ENCODE data around the gene IL3.

The IL3 gene

GRCh38 chr5:132057498-132058255, 2.8 kb upstream of the IL3 start:
- no peak for DNase-seq

- no peak for DNase-seq
Measured at GRCh38 chr5:132058646-132059042, 1.8 kb upstream of the IL3 start.

GRCh38 chr5:132059043-132059695, 1.3 kb upstream of the IL3 start:
- no peak for DNase-seq

- DNase-seq: no peak
Measured at GRCh38 chr5:132059696-132060500, 557 bp upstream of the IL3 start.

- no peak for DNase-seq
Measured at GRCh38 chr5:132063090-132063911, 2.8 kb downstream of the IL3 start.

- no peak for DNase-seq
Measured at GRCh38 chr5:132064140-132064539, 3.7 kb downstream of the IL3 start.

GRCh38 chr5:132064738-132065331, 4.4 kb downstream of the IL3 start:
- peak; percentile 16 for DNase-seq

- DNase-seq: peak; percentile 19
Measured at GRCh38 chr5:132065351-132065937, 5.0 kb downstream of the IL3 start.

- DNase-seq: no peak
Measured at GRCh38 chr5:132065951-132066701, 5.7 kb downstream of the IL3 start.

- DNase-seq: no peak
Measured at GRCh38 chr5:132066871-132067270, 6.4 kb downstream of the IL3 start.

GRCh38 chr5:132067451-132067850, 7.0 kb downstream of the IL3 start:
- no peak for DNase-seq

GRCh38 chr5:132067941-132068808, 7.7 kb downstream of the IL3 start:
- no peak for DNase-seq

- DNase-seq: no peak
Measured at GRCh38 chr5:132069561-132069960, 9.1 kb downstream of the IL3 start.

- DNase-seq: no peak
Measured at GRCh38 chr5:132069994-132070393, 9.5 kb downstream of the IL3 start.

- DNase-seq: no peak
Measured at GRCh38 chr5:132070460-132071337, 10.2 kb downstream of the IL3 start.

- DNase-seq: no peak
Measured at GRCh38 chr5:132071338-132071707, 10.9 kb downstream of the IL3 start.

- no peak for DNase-seq
Measured at GRCh38 chr5:132072070-132072469, 11.6 kb downstream of the IL3 start.

GRCh38 chr5:132072528-132072927, 12.1 kb downstream of the IL3 start:
- DNase-seq: no peak
